Measurements from ENCODE around the gene NOTCH3.

The NOTCH3 gene

DNA sequence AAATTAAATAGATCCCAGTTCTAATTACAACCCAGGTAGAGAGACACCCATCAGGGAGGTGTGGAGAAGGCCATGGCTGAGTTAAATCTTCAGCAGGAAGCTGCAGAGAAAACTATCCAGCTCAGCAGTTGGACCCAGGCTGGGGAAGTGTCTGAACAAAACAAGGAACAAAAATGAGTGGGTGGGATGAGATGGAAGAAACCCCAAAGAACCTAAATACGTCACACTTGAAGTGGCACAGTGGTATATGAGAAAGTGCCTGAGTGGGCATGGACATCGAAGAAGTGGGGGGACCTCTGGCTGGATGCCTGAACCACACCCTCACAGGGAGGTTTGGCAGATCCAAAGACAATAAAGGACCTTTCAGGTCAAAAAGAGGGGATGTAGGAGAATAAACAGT lies 35.0 kb upstream of the NOTCH3 start:
- DNase-seq (ENCODE audit: low spot score): no peak

DNA sequence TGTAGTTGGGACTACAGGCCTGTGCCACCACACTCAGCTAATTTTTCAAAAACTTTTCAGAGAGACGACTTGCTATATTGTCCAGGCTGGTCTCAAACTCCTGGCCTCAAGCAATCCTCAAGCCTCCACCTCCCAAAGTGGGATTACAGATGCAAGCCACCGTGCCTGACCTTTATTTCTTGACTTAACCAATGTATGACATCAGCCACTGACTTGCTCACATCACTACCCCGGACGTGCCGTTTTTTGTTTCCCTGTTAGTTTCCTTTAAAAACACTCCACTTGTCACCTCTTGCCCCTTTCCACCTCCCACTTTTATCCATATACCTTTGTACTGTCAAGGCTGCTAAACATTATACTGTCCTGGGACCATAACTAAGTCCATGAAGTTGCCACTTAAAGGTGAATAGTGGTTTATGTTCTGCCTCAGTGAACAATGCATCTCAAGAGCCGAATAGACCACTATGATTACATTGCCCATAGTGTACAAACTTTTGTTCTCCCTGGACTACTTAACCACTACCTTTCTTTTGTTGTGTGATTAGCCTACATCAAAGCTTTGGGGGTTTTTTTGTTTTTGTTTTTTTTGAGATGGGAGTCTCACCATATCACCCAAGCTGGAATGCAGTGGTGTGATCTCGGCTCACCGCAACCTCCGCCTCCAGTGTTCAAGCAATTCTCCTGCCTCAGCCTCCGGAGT lies 33.8 kb upstream of the NOTCH3 start:
- DNase-seq (ENCODE audit: low spot score): no peak

DNA sequence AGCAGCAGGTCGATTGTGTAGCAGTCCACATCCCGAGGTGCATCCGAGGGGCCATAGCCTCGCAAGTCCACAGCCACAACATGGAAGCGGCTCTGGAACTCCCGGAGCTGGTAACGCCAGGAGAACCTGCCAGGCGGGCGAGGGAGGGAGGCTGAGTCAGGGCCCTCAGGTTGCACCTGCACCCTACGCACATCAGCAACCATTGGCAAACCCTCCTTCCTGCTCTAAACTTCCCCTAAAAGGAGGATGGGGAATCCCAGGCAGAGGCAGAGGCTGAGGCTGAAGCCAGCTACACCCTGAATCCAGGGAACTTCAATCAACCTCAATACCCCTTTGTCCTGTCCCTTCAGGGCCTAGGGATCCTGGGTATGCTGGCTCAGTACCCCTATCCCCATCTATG lies 30.5 kb upstream of the NOTCH3 start:
- no peak for DNase-seq (ENCODE audit: low spot score)

DNA sequence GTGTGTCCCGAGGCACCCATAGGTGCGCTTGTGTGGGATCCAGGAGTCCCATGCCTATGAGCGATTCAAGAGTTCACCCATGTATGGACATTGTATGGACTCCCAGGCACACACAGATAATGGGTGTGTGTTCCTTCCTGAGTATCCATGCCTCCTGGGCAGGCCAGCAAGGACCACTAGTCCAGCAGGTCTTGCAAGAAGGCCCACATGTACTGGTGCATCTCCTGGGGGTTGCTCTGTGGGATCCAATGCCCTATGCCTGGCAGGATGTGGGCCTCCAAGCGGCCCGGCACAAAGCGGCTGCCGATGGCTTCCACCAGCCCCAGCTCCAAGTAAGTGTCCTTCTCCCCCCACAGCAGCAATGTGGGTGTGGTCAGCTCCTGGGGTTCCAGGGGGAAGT lies 26.5 kb upstream of the NOTCH3 start:
- no peak for DNase-seq (ENCODE audit: low spot score)

DNA sequence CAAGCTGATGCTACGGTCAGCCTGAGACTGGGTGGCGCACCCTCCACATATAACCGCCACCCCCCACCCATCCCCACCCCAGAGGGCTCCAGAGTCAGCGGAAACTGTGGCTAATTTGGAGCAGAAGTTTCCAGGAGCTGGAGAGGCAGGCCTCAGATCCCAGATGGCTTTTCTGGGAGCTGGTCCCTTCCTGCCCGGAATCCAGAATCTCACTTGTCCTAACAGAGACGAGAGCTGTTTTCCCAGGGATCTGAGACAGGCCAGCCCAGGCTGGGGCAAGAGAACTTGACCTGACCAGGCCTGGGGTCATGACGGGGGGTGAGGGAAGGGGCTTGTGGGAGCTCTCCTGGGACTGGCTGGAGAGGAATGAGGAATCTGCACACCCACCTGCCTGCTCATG lies 25.0 kb upstream of the NOTCH3 start:
- DNase-seq (ENCODE audit: low spot score): no peak

DNA sequence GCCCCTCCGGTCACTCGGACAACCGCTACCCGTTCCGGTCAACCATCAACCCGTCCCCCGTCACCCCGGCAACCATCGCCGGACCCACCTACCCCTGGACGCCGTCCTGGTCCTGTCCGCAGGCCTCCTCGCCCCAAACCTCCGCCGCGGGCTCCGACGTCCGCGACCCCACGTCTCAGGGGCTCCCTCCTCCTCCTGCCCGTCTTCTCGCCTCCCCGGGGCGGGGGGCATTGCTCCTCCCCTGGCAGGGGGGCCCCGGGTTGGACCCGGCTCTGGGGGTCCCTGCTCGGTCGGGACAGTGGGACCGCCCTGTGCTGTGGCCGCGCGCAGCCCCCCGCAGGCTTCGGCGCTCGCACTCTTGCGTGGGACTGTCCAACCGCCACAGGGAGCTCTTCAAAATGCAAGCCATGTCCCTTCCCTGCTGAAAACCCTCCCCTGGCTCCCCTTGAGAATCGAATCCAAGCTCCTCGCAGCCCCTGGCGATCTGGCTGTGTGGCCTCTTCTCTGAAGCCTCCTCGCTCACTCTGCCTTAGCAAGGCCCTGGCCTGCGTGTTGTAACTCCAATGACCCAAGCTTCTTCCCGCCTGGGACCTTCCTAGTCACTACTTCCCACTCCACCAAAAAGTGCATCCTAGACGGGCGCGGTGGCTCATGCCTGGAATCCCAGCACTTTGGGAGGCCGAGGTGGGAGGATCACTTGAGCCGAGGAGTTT lies 23.0 kb upstream of the NOTCH3 start:
- DNase-seq (ENCODE audit: low spot score): no peak

DNA sequence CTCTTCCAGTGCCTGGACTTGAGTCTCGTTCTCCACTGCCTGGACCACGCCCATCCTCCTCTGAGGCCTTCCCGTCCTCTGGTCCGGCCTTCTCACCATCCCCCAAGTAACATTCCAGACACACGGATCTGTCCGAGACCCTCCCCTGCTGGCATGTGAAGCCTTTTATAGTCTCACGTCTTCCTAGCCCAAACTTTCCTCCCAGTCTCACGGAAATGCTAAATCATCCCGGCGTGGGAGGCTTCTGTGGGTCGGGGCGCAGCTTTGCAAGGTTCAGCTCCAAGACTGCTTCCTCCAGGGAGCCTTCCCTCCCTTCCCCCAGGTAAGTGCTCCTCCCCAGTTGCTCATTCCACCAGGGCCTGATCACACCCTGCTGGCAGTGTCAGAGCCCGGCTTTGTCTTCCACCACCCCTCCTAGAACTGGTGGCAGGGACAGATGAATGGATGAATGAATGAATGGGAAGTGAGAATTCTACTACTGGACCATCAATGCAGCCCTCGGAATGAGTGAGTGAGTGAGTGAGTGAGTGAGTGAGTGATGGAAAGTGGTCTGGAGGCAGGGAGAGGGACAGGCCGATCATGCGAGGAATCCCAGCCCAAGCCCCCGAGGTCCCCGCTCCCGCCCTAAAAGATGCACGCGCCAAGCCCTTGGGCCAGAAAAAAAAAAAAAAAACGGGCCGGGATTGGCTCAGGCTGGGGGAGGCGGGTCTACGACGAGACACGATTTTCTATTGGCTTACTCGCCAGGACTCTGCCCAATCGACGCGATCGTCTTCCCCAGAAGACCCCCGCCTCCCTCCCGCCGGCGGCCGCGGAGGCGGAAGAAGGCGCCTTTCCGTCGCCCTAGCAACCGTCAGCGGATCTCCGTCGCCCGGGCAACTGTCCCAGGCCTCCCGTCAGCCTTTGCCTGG lies 22.2 kb upstream of the NOTCH3 start:
- no peak for DNase-seq (ENCODE audit: low spot score)

DNA sequence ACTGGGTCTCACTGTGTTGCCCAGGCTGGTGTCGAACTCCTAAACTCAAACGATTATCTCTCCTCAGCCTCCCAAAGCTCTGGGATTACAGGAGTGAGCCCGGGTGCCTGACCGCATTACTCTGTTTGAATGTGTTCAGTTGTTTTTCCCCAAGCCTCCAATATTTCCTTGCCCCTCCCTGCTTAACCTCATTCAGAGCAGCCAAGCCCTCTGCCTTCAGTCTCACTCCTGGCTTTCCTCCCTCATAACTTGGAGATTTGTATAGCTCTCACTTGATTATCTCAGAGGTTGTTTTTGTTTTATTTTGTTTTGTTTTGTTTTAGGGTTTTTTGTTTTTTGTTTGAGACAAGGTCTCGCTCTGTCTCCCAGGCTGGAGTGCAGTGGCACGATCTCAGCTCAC lies 20.0 kb upstream of the NOTCH3 start:
- DNase-seq (ENCODE audit: low spot score): no peak

DNA sequence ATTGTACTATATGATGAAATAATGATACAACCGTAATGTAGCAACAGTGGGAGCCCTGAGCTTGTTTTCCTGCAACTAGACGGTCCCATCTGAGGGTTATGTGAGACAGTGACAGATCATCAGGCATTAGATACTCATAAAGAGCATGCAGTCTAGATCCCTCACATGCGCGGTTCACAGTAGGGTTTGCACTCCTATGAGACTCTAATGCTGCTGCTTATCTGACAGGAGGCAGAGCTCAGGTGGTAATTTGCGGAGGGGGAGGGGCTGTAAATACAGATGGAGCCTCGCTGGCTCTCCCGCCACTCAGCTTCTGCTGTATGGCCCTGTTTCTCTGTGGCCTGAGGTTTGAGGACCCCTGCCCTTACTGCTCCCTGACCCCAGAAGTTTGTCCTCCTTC lies 17.7 kb upstream of the NOTCH3 start:
- DNase-seq (ENCODE audit: low spot score): no peak

DNA sequence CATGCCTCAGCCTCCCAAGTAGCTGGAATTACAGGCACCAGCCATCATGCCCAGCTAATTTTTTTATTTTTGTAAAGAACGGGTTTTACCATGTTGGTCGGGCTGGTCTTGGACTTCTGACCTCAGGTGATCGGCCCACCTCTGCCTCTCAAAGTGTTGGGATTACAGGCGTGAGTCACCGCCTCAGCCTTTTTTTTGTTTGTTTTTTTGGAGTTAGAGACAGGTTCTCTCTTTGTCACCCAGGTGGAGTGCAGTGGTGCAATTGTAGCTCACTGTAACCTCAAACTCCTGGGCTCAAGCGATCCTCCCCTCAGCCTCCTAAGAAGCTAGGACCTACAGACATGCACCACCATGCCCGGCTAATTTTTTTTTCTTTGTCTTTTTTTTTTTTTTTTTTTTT lies 15.6 kb upstream of the NOTCH3 start:
- DNase-seq (ENCODE audit: low spot score): peak; percentile 54

DNA sequence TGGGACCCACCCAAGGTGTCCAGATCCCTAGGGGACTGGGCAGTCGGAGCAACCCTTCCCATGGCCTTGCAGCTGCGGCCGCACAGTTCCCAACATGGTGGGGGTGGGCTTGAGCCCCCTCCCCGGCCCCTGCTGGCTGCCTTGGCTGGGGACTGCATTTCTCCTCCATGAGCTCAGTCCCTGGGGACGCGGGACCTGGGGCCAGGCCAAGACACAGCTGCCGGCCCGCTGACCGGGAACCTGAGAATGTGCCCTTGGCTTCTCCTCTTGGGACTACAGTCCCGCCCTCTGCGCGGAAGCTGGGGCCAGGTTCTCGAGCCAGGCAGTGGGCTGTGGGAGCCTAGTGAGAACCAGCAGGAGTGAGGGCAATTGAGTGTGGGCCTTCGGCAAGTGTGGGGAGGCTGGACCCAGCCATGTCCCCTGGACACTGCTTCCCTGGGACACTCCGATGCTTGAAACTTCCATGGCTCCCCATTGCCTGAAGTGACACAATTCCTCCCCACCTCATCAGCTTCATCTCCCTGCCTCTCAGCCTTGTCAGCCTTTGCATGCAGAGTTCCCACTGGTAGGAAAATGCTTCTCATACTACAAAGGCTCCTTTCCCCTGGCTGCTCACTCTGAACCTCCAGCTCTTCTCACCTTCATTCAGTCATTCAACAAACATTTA lies 13.1 kb upstream of the NOTCH3 start:
- no peak for DNase-seq (ENCODE audit: low spot score)

DNA sequence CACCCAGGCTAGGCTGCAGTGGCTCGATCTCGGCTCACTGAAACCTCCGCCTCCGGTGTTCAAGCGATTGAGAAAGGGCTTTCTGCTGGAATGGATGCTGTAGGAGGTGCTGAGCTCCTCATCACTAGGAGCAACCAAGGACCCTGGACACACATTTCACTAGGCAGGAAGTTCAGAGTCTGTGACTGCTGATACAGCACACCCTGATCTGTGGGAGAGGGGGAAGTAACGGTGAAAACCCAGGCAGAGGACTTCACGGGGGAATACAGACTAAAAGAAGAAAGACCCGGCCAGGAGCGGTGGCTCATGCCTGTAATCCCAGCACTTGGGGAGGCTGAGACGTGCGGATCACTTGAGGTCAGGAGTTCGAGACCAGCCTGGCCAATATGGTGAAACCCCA lies 11.9 kb upstream of the NOTCH3 start:
- DNase-seq (ENCODE audit: low spot score): no peak

DNA sequence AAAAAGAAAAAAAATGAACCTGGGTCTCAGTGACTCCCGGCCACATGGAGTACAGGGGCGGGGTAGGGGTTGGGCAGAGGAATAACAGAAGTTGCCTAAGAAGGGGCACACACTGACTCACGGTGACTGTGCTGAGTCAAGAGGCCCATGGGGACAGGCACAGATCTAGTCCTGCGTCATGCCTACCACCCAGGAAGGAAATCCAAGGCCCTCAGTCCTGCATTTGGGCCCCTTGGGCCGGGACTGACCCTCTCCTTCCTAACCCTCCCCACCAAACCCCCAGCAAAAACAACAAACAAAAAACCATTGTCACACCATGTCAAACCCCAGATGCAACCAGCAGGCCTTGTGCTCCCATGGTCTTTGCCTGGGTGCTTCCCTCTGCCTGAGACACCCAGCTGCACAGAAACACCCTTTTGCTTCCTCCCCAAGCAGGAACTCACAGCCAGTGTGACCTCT lies 9.6 kb upstream of the NOTCH3 start:
- DNase-seq (ENCODE audit: low spot score): peak; percentile 73

DNA sequence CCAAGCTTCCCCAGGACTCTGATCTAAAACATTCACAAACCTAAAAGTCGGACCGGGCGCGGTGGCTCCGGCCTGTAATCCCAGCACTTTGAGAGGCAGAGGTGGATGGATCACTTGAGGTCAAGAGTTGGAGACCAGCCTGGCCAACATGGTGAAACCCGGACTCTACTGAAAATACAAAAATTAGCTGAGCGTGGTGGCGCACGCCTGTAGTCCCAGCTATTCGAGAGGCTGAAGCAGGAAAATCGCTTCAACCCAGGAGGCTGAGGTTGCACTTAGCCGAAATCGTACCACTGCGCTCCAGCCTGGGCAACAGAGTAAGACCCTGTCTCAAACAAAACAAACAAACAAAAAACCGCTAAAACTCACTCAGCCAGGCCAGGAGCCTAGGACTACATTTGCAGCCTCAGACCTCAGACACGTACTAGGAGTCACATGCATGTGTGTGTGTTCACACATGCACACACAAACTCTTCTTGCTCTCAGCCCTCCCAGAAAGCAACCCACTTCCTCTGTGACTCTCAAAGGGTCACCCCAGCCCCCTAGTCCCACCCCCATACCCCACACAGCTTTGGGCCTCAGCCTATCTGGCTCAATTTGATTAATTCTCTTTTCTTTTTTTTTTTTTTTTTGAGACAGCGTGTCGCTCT lies 704 bp upstream of the NOTCH3 start:
- no peak for DNase-seq (ENCODE audit: low spot score)

DNA sequence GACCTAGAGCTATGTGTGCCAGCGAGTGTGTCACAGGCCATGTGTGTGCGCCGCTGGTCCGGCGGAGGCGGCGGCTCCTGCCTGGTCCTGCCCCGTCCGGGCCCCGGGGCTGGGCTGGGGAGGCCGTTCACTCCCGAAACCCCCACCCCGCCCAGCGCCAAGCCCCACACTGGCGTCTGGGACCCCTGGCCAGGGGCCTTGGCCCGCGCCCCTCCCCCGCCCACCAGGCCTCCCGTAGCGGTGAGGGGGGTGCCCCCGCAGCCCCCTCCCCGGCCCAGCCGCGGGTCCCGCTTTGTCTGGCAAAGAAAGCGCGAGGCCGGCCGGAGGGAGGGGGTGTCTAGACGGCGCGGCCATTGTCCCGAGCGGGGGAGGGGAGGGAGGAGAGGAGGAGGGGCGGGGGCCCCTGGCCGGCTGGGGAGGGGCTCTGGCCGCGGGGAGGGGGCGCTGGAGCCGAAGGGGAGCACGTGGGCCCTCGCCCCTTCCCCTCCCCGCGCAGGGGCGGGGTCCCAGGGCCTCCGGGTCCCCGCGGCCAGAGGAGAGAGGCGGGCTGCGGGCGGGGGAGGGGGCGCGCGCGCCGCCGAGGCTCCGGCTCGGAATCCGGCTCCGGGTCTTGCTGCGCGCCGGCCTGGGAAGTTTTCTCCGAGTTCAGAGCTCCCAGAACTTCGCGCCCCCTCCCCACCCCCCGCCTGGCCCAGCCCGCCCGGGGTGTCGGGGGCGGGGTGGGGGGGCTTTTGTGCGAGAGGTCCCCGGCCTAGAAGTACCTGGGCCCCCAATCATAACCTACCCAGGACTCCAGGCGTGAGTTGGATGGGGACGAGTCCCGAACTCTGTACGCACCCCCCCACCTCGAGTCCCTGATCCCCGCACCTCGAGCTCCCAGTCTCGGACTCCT lies 888 bp downstream of the NOTCH3 start:
- DNase-seq (ENCODE audit: low spot score): no peak

DNA sequence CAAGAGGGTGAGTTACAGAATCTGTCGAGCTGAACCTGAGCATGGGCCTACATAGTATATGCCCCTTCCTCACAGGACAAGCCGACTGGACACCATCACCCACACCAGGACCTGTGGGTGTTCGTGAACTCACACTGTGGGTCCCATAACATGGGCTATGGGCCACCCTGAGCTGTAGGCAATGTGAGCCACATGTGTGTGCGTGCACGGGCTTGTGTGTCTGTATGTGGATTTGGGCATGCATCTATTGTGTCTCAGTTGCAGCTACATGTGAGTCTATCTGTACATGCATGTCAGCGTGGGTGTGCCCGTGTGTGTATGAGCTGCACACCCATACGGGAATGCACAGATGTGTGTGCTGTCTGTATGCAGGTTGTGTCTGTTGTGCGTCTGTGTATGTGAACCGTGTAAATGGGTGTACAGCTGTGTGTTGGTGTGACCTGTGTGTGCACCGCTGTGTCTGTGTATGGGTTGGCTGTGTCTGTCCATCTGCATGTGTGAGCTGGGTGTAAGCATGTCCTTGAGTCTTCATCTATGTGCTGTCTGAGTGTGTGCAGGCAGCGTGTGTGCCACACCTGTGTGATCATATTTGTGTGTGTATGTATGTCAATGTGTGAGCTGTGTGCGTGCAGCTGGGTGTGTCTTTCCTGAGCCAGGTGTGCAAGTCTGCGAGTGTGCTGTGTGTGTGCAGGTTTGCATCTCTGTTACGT lies 1.7 kb downstream of the NOTCH3 start:
- no peak for DNase-seq (ENCODE audit: low spot score)

DNA sequence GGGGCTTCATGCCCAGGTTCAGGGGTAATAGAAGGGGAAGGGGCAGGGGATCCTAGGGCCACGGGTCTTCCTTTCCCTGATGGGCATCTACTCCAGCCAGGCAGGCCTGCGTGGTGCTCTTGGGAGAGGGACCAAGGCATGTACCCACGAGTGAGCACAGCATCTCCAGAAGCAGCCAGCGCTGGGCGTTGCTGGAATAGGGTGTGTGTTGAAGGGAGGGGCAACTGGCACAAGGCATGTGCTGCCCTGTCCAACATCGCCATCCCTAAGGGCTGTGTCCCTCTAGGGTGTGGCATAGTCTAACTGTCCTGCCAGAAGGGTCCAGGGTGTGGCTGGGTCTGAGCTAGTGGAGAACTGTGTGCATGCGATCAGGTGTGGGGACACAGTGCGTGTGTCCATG lies 2.9 kb downstream of the NOTCH3 start:
- no peak for DNase-seq (ENCODE audit: low spot score)

DNA sequence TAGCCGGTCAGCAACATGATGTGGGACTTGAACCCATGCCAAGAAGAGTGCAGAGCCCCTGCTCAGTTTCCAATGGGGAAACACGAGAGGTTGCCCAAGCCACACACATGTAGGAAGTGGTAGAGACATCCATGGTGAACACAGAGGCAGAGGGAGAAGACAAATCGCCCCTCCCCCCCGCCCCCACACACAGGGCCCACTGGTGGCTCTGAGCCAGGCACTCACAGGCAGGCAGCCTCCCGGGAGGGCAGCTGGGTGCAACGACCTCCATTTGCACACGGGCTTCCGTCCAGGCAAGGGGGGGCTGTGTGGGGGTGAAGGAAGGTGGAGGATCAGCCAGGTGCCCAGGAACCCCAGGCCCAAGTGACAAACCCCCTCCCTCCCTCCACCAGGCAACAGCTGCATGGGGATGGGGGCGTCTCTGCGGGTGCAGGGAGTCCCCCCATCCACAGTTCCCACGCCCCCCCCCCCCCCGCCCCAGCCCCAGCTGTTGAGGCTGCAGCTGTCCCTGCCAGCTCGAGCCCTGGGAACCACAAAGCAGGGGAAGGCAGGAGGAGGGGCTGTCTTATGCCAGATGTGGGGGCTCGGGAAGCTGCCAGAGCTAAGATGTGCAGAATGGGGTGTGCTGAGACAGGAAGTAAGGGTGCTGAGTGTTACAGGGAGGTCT lies 3.4 kb downstream of the NOTCH3 start:
- no peak for DNase-seq (ENCODE audit: low spot score)

DNA sequence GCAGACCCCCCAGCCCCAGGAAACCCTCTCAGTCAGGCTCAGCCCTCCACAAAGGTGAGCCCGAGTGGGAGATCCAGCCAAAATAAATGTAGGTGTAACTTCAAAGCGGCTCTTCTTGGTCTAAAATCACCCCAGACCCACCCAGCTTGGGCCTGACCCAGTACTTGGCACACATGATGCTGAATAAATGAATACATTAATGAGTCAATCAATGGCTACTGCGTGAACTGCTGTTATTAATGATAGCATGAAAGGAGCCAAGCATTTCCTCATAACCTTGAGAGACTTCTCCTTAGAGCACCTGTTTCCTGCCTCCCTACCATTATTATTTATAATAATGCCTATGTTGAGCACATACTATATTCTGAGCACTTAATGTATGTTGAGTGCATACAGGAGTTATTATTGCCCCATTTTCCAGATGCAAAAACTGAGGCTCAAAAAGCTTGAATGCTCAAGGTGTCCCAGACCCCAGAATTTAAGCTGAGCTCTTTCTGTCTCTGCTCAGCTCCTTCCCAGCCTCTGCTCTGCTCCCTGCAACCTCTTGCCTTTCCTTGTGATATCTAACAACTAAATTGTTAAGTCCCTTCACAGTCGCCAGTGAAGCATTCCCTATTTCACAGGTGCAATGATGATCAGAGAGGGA lies 4.3 kb downstream of the NOTCH3 start:
- no peak for DNase-seq (ENCODE audit: low spot score)
